Measurements from ENCODE around the gene PAK1. TPM values are rescaled to one million over a fixed set of nuclear protein-coding genes. Genes with fewer than 3 reads are reported as not detected.

PAK1 gene
- total and polyA plus RNA-seq, 2 experiments from 2014 or later, result 18.4 to 33.1 TPM

GRCh38 chr11:77470504-77470903, 3.4 kb downstream of the PAK1 start:
- no peak for TF ChIP-seq CTCF (IDR thresholded peaks at IDR 0.05; ENCODE audit: low read depth, low read length)
- no peaks in the 10 kb centered on the region for H3K9me3 ChIP-seq (ENCODE audit: low read depth)
- H3K36me3 ChIP-seq, result no peaks in the 10 kb centered on the region
- no peak for DNase-seq (ENCODE audit: low read depth in 1 of 2, low spot score in 1 of 2)
- H3K27me3 ChIP-seq, result no peaks in the 10 kb centered on the region
- H3K27ac ChIP-seq, result no peak overlapping the region
- H3K4me1 ChIP-seq (ENCODE audit: low read depth), result peaks cover 6% of the 10 kb centered on the region
- H3K4me3 ChIP-seq, result no peak overlapping the region

DNA sequence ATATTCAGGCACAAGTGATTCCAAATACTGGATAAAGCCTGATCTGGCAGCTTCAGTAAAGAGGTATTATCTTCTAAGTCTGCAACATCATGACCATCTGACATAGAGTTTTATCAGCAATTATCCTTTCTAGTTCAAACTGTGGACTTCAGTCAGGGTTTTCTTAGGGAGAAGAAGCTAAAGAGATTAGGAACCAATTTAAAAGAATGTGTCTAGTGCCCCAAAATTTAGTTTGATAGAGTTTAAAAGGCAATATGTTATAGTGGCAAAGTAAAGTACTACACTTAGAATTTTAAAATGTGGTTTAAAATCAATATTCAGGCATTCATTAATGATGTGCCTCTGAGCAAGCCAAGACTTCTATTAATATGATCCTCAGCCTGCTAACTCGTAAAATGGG, 5.4 kb downstream of the PAK1 start:
- no peak for TF ChIP-seq CTCF (IDR thresholded peaks at IDR 0.05; ENCODE audit: low read depth, low read length)
- H3K4me3 ChIP-seq, result no peak overlapping the region
- no peak for DNase-seq (ENCODE audit: low read depth in 1 of 2, low spot score in 1 of 2)
- no peak overlapping the region for H3K27ac ChIP-seq
- H3K4me1 ChIP-seq (ENCODE audit: low read depth), result peaks cover 11% of the 10 kb centered on the region
- H3K27me3 ChIP-seq, result no peaks in the 10 kb centered on the region
- H3K9me3 ChIP-seq (ENCODE audit: low read depth), result no peaks in the 10 kb centered on the region
- no peaks in the 10 kb centered on the region for H3K36me3 ChIP-seq

- no peaks in the 10 kb centered on the region for H3K9me3 ChIP-seq (ENCODE audit: low read depth)
- H3K4me3 ChIP-seq, result no peak overlapping the region
- no peaks in the 10 kb centered on the region for H3K36me3 ChIP-seq
- peak in 1 of 2 donors; percentile 41 for DNase-seq (ENCODE audit: low read depth in 1 of 2, low spot score in 1 of 2)
- no peaks in the 10 kb centered on the region for H3K27me3 ChIP-seq
- peaks cover 11% of the 10 kb centered on the region for H3K4me1 ChIP-seq (ENCODE audit: low read depth)
- no peak overlapping the region for H3K27ac ChIP-seq
- TF ChIP-seq CTCF (IDR thresholded peaks at IDR 0.05; ENCODE audit: low read depth, low read length), result no peak
Measured at GRCh38 chr11:77467993-77468392, 5.9 kb downstream of the PAK1 start.

- Histone ChIP-seq H3K36me3 (no peaks in the 10 kb centered on the region), H3K27ac (no peak overlapping the region), H3K9me3 (ENCODE audit: low read depth) (no peaks in the 10 kb centered on the region), H3K4me3 (no peak overlapping the region), H3K27me3 (no peaks in the 10 kb centered on the region), H3K4me1 (ENCODE audit: low read depth) (peaks cover 11% of the 10 kb centered on the region)
- DNase-seq (ENCODE audit: low read depth in 1 of 2, low spot score in 1 of 2), result no peak
- no peak for TF ChIP-seq CTCF (IDR thresholded peaks at IDR 0.05; ENCODE audit: low read depth, low read length)
Measured at GRCh38 chr11:77467233-77467632, 6.7 kb downstream of the PAK1 start.

- DNase-seq (ENCODE audit: low read depth in 1 of 2, low spot score in 1 of 2), result no peak
- Histone ChIP-seq H3K4me1 (ENCODE audit: low read depth) (peaks cover 22% of the 10 kb centered on the region), H3K27me3 (no peaks in the 10 kb centered on the region), H3K36me3 (no peaks in the 10 kb centered on the region), H3K4me3 (no peak overlapping the region), H3K27ac (no peak overlapping the region), H3K9me3 (ENCODE audit: low read depth) (no peaks in the 10 kb centered on the region)
- TF ChIP-seq CTCF (IDR thresholded peaks at IDR 0.05; ENCODE audit: low read depth, low read length), result no peak
Measured at GRCh38 chr11:77457340-77457739, 16.6 kb downstream of the PAK1 start.

- no peaks in the 10 kb centered on the region for H3K27me3 ChIP-seq
- H3K4me3 ChIP-seq, result no peak overlapping the region
- no peak overlapping the region for H3K27ac ChIP-seq
- no peak for TF ChIP-seq CTCF (IDR thresholded peaks at IDR 0.05; ENCODE audit: low read depth, low read length)
- H3K9me3 ChIP-seq (ENCODE audit: low read depth), result no peaks in the 10 kb centered on the region
- no peaks in the 10 kb centered on the region for H3K36me3 ChIP-seq
- DNase-seq (ENCODE audit: low read depth in 1 of 2, low spot score in 1 of 2), result no peak
- H3K4me1 ChIP-seq (ENCODE audit: low read depth), result peaks cover 22% of the 10 kb centered on the region
Measured at GRCh38 chr11:77455740-77456139, 18.2 kb downstream of the PAK1 start.

All from cardiac muscle cell (in vitro differentiated cells and primary cell).